NCI-H2081 (cell line): ENCODE data around the gene CAMK2N1.
"Not testable (repeated sequence)": the region's sequence is repeated elsewhere in the genome, so short reads cannot be mapped to it uniquely, and the experiment has no call there.

ENCODE experiments used
- DNase-seq, 2 experiments: peaks; one replicate each; lab custom pipeline; 2025; lab: John Stamatoyannopoulos, UW

Gene CAMK2N1

GRCh38 chr1:20485527-20486456 lies at the start of gene CAMK2N1:
TSS of gene CAMK2N1 (minus strand) at chr1:20486210. CDS start at chr1:20485379, 831 bp downstream.
- DNase-seq: peak; percentile 42 to 46

DNA sequence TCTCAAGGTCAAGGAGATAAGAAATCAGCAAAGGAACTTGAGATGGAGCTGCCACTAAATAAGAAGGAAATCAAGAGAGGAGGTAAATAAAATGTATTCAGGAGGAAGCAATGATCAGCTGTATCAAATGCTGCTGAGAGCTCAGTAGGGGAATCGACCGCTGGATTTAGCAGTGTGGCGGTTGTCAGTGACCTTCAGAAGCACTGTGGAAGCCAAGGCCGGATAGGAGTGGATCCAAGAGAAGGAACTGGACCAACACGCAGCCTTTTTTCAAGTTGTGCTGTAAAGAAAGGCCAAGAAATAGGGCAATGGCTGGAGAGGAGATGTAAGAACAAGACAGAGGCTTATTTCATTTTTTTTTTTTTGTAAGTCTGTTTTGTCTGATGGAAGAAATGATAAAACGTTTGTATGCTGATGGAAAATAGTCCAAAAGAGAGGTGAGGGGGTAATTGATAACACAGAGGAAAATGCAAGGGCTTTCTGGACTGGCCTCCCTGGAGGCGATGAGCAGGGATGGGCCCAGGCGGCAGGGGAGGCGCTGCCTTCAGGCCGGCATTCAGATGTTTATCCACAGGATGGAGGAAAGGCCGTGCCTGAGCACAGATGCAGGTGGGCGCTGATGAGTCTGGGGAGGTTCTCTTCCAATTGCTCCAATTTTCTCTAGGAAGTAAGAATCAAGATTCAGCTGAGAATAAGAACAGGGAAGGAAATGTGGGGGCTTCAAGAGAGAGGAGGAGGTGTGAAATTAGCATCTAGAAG lies 48.8 kb upstream of the CAMK2N1 start:
- no peak for DNase-seq

GRCh38 chr1:20533635-20534034 lies 47.6 kb upstream of the CAMK2N1 start:
- no peak for DNase-seq

- DNase-seq: no peak
These were observed 44.9 kb upstream of the CAMK2N1 start for GRCh38 chr1:20530901-20531300.

DNA sequence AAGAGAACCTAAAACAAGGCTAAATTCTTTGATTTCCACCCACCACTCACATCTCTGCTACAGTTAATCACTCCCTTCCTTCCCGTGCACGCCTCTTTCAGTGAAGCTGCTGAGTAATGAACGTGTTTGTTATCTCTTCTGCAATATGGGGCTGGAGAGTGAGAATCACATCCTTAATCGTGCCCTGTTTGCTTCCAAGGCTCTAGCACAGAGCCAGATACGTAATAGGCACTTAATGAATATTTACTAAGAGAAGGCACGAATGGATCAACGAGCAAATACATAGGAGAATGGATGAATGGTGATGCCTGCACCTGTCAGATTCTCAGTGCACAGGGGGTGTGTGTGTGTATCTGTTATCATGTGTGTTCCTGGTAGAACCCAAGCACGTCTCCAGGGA lies 44.3 kb upstream of the CAMK2N1 start:
- no peak for DNase-seq

DNA sequence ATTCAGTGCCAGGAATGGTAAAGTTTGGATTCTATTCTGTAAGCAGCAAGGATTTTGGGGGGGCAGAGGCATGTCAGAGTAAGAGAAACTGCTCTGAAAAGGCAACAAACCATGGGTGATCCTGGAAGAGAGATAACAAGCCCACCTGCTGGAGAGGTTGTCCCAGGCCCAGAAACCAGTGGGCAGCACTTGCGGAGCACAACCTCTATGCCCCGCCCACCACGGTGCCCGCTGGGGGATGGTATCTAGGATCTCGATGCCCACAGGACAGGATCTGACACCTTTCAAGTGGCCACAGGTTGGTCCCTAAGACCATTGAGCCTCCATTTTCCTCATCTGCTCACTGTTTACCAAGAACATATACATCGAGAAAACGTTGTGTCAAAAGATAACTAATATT lies 42.2 kb upstream of the CAMK2N1 start:
- DNase-seq: no peak

DNA sequence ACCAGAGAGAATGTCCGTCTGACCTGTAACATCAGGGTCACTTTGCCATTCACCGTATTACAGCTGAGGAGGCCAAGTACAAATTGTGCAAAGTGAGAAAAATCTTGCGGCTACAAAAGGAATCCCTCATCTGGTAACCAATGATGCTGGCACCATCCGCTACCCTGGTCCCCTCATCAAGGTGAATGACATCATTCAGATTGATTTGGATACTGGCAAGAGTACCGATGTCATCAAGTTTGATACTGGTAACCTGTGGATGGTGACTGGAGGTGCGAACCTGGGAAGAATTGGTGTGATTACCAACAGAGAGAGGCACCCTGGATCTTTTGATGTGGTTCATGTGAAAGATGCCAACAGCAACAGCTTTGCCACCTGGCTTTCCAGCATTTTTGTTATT lies 40.3 kb upstream of the CAMK2N1 start:
- DNase-seq: no peak

DNA sequence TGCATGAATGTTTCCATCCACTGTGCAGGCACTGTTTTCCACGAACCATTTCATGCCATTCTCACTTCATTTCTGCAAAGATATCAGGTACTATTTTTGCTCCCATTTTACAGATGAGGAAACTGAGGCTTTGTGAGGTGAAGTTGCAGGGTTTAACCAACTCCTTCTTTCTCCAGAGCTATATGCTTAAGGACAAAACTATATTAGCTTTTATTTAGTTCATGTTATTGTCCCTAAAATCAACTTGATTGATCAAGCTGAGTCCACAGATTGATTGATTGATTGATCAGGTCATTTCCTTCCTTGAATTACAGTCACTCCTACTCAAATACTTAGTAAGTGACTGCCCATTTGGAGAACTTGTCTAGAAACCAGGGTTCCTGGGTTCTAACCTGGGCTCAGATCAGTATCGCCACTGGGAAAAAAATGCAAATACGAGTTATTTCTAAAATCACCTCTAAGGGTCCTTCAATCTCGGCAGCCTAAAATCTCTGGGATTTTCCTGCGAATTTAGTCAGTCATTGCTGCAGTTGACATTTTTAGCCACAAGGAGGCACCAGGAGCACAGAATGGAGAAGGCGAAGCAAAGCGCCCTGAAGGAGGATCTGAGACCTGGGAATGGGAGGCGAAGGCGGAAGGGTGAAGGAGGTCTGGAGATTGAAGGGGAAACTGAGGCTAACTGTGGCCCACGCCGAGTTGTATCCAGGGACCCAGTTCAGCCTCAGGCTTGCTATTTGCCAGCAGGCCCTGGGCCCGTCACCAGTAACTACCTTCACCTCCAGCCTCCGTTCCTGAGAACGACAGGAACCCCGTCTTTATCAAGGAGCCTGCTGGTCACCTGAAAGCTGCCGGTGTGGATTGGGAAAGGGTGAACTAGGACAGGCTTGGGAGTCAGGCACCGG lies 36.2 kb upstream of the CAMK2N1 start:
- DNase-seq: peak; percentile 63 to 64

- DNase-seq: not testable (repeated sequence)
These were observed 33.7 kb upstream of the CAMK2N1 start for GRCh38 chr1:20519609-20520262.

GRCh38 chr1:20511518-20512428 lies 25.8 kb upstream of the CAMK2N1 start:
- DNase-seq: no peak

DNA sequence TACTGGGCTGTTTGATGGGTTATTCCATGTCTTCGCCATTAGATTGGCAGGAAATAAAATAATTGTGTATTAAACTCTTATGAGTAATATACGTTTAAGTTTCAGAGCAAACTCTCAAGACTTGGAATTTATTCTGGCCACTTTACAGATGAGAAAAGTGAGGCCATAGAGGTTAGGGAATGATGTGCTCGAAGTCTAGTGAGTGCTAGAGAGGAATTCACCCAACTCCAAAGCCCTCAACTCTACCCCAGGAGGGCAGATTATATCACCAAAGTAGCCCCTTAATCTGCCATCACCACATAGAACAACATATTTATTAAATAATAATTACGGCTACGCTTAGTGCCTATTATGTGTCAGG lies 22.4 kb upstream of the CAMK2N1 start:
- no peak for DNase-seq

- DNase-seq: peak; percentile 81 to 92
These were observed 21.8 kb upstream of the CAMK2N1 start, which contains the start of gene MUL1 for GRCh38 chr1:20507564-20508410. TSS of gene MUL1 (minus strand) at chr1:20508151. CDS start at chr1:20508024, 127 bp downstream.

- no peak for DNase-seq
These were observed 21.2 kb upstream of the CAMK2N1 start for GRCh38 chr1:20507248-20507563.

- no peak for DNase-seq
These were observed 19.5 kb upstream of the CAMK2N1 start for GRCh38 chr1:20505488-20505887.

- no peak for DNase-seq
These were observed 14.7 kb upstream of the CAMK2N1 start for GRCh38 chr1:20500716-20501115.

DNA sequence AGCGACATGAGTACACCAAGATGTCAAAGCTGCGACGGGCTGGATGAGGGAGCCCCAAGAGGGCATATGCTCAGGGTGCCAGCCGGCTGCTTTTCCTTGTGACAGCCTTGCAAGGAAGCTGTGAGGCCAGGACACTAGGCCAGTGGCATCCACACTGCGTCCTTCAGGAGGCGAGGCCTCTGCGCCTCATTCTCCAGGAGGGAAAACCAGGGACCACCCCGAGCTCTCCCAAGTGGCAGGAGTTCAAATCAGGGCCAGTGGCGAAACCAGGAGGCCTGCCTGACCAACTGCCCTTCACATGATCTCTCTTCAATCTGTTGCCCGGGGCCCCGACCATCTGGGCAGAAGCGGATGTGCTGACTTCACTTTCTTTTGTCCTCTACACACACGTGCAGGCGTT lies 13.7 kb upstream of the CAMK2N1 start:
- no peak for DNase-seq

DNA sequence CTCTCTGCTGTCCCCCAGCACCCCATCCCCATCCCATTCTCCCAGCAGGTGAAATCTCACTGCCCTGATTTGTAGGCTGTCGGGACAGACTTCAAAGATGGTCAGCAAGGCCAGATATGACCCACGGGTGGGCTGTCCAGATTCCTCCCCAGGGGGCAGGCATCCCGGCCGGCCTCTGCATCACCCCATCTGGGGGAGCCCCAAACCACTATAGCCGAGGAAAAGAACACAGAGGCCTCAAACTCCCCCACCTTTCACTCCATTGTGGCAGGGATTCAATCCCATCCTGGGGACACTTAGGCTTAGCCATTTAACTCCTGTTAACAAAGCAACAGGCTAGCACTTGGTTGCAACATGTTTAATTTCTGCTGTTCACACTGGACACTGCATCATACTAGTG lies 13.1 kb upstream of the CAMK2N1 start:
- DNase-seq: no peak

GRCh38 chr1:20498116-20498515 lies 12.1 kb upstream of the CAMK2N1 start:
- no peak for DNase-seq

- DNase-seq: no peak
These were observed 11.5 kb upstream of the CAMK2N1 start for GRCh38 chr1:20497506-20497905.
